IPS DF 6.9 (cell line): ENCODE results near the gene GANC.

Source experiments
- DNase-seq: peaks from one replicate; pipeline ENCODE4 v3.0.0-alpha.2; 2013; ENCODE audit warnings: low read depth, low spot score
- H3K27ac ChIP-seq: one replicate; pipeline ENCODE4 v1.5.1; 2013; ENCODE audit warnings: low read length, control low read depth
- H3K27me3 ChIP-seq: 2 replicates; pipeline ENCODE4 v1.6.1; 2013; ENCODE audit warnings: mild to moderate bottlenecking, low read length; ENCODE audit not compliant: control insufficient read depth, insufficient read depth
- H3K36me3 ChIP-seq: 2 replicates; pipeline ENCODE4 v1.6.1; 2013; ENCODE audit warnings: low read length; ENCODE audit not compliant: control insufficient read depth, insufficient read depth
- H3K4me1 ChIP-seq: 2 replicates; pipeline ENCODE4 v1.6.1; 2013; ENCODE audit warnings: low read length; ENCODE audit not compliant: control insufficient read depth, insufficient read depth
- H3K4me3 ChIP-seq: 2 replicates; pipeline ENCODE4 v1.5.1; 2013; ENCODE audit warnings: mild to moderate bottlenecking, low read length
- H3K9me3 ChIP-seq: 2 replicates; pipeline ENCODE4 v1.6.1; 2013; ENCODE audit warnings: low read length, inconsistent platforms; ENCODE audit not compliant: control insufficient read depth, insufficient read depth
- WGBS: extraction: QIAGEN DNeasy Blood & Tissue Kit; methylation state at CpG from one replicate; pipeline ENCODE4 v1.1.7; 2013; ENCODE audit warnings: mixed read lengths, missing lambda C conversion rate; ENCODE audit not compliant: insufficient read length, insufficient coverage; 5-methylcytosine and 5-hydroxymethylcytosine counted together

GANC gene

GRCh38 chr15:42392309-42393024, 119.5 kb downstream of the GANC start:
- no peak for DNase-seq
- Histone ChIP-seq H3K27ac (no peak overlapping the region), H3K9me3 (no peaks in the 10 kb centered on the region), H3K27me3 (no peaks in the 10 kb centered on the region), H3K4me3 (no peak overlapping the region), H3K4me1 (no peaks in the 10 kb centered on the region), H3K36me3 (no peaks in the 10 kb centered on the region)
- no CpG with 5 or more reads among the region's 11 CpGs for WGBS

DNA sequence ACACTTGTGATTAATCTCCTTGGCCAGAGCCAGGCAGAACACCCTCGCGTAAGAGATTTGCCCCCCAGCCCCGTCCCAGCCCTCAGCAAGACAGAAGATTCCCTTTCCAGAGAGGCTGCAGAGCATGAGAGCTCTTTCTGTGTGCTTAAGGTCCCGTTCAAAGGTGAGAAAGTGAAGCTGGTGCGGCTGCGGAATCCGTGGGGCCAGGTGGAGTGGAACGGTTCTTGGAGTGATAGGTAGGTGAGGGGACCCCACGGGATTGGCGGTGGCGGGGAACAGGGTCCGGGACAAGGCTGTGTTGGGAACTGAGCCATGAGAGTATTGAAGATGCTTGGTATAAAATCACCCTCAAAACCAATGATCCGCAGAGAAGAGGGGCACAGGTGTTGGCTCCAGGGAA, 121.1 kb downstream of the GANC start:
- no peak overlapping the region for H3K27ac ChIP-seq
- no peak overlapping the region for H3K4me3 ChIP-seq
- no CpG with 5 or more reads among the region's 13 CpGs for WGBS
- H3K4me1 ChIP-seq, result no peaks in the 10 kb centered on the region
- H3K36me3 ChIP-seq, result no peaks in the 10 kb centered on the region
- no peaks in the 10 kb centered on the region for H3K9me3 ChIP-seq
- no peaks in the 10 kb centered on the region for H3K27me3 ChIP-seq
- no peak for DNase-seq

GRCh38 chr15:42395838-42396237, 122.8 kb downstream of the GANC start:
- Histone ChIP-seq H3K9me3 (no peaks in the 10 kb centered on the region), H3K27ac (no peak overlapping the region), H3K36me3 (no peaks in the 10 kb centered on the region), H3K4me3 (no peak overlapping the region), H3K4me1 (no peaks in the 10 kb centered on the region), H3K27me3 (no peaks in the 10 kb centered on the region)
- no CpG with 5 or more reads among the region's 1 CpG for WGBS
- DNase-seq, result no peak

- DNase-seq, result no peak
- Histone ChIP-seq H3K9me3 (no peaks in the 10 kb centered on the region), H3K4me1 (no peaks in the 10 kb centered on the region), H3K36me3 (no peaks in the 10 kb centered on the region), H3K4me3 (no peak overlapping the region), H3K27ac (no peak overlapping the region), H3K27me3 (no peaks in the 10 kb centered on the region)
- WGBS, result no CpG with 5 or more reads among the region's 24 CpGs
Observed at GRCh38 chr15:42401544-42402454, 128.8 kb downstream of the GANC start.

GRCh38 chr15:42402455-42403205, 129.6 kb downstream of the GANC start:
- DNase-seq, result no peak
- Histone ChIP-seq H3K4me3 (no peak overlapping the region), H3K4me1 (no peaks in the 10 kb centered on the region), H3K27ac (no peak overlapping the region), H3K36me3 (no peaks in the 10 kb centered on the region), H3K27me3 (no peaks in the 10 kb centered on the region), H3K9me3 (no peaks in the 10 kb centered on the region)
- no CpG with 5 or more reads among the region's 15 CpGs for WGBS

DNA sequence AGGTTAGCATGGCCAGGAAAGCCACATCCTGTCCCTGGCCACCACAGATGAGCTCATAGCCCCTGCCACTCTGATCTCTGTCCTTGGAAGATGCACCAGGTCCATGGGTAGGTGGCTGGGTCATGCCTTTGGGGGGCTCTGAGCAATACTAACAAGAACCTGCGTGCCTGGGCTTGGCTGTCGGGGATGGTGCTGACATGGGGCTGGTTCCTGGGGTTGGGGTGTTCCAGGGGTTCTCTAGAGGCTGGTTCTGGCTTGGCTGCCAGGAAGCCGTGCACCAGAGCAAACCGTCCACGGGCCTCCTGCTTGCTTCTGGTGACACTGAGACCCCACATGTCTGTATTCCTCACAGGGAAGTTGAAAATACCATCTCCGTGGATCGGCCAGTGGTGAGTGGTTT, 130.4 kb downstream of the GANC start:
- H3K36me3 ChIP-seq, result no peaks in the 10 kb centered on the region
- no peak overlapping the region for H3K27ac ChIP-seq
- H3K4me3 ChIP-seq, result no peak overlapping the region
- H3K27me3 ChIP-seq, result no peaks in the 10 kb centered on the region
- no peak for DNase-seq
- no CpG with 5 or more reads among the region's 7 CpGs for WGBS
- H3K4me1 ChIP-seq, result no peaks in the 10 kb centered on the region
- no peaks in the 10 kb centered on the region for H3K9me3 ChIP-seq

- no CpG with 5 or more reads among the region's 12 CpGs for WGBS
- H3K27ac ChIP-seq, result no peak overlapping the region
- no peaks in the 10 kb centered on the region for H3K27me3 ChIP-seq
- no peaks in the 10 kb centered on the region for H3K4me1 ChIP-seq
- no peak overlapping the region for H3K4me3 ChIP-seq
- DNase-seq, result no peak
- H3K36me3 ChIP-seq, result no peaks in the 10 kb centered on the region
- H3K9me3 ChIP-seq, result no peaks in the 10 kb centered on the region
Observed at GRCh38 chr15:42404461-42405235, 131.6 kb downstream of the GANC start.

DNA sequence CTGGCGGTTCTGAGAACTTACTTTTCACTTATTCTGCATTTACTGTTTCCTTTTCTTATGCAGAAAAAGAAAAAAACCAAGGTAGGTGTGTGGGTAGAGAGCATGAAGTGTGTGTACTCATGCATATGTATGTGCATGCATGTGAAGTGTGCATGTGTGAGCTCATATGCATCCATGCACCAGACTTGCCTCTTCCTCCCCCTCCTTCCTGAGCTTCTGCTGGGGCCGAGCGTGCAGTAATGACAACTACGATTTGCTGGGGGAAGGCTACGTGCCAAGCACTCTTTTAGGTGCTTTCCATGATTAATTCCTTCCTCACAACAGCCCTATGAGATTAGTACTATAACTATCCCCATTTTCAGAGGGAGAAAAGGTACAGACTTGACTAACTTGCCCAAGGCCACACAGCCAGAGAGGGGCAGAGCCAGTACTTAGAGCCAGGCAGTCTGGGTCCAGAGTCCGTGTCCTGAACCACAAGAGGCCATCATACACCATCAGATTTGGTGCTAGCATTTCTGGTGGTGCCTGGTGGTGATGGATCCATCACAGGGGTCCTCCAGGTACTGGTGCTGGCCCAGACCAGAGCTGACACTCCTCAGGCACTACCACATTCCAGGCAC, 133.0 kb downstream of the GANC start:
- no CpG with 5 or more reads among the region's 6 CpGs for WGBS
- no peaks in the 10 kb centered on the region for H3K4me1 ChIP-seq
- no peaks in the 10 kb centered on the region for H3K27me3 ChIP-seq
- no peak for DNase-seq
- peaks cover 1% of the 10 kb centered on the region; the same call in 1 of the 2 replicates for H3K36me3 ChIP-seq
- no peaks in the 10 kb centered on the region for H3K9me3 ChIP-seq
- H3K27ac ChIP-seq, result no peak overlapping the region
- no peak overlapping the region for H3K4me3 ChIP-seq
